Progenitor cell of endocrine pancreas (in vitro differentiated cells): ENCODE results near the gene RABGAP1L. TPM values are rescaled to one million over a fixed set of nuclear protein-coding genes. Genes with fewer than 3 reads are reported as not detected.
"Not testable (repeated sequence)": the region's sequence is repeated elsewhere in the genome, so short reads cannot be mapped to it uniquely, and the experiment has no call there.

Experiments
- DNase-seq: peaks from one replicate; pipeline ENCODE4 v3.0.0; 2021; ENCODE audit warnings: low spot score; ENCODE audit not compliant: unreplicated experiment
- H3K27ac Mint-ChIP-seq: 2 replicates; pipeline ENCODE4 v1.8.0; 2021; ENCODE audit warnings: mild to moderate bottlenecking, moderate library complexity, mixed read lengths
- H3K27me3 Mint-ChIP-seq: 2 replicates; pipeline ENCODE4 v1.8.0; 2021; ENCODE audit warnings: mixed read lengths
- H3K36me3 Mint-ChIP-seq: 2 replicates; pipeline ENCODE4 v1.8.0; 2022; ENCODE audit warnings: mixed read lengths; ENCODE audit not compliant: insufficient read depth
- H3K4me1 Mint-ChIP-seq: 2 replicates; pipeline ENCODE4 v1.8.0; 2021; ENCODE audit warnings: low read depth, mixed read lengths
- H3K4me3 Mint-ChIP-seq: 2 replicates; pipeline ENCODE4 v1.8.0; 2021; ENCODE audit warnings: low read depth, mild to moderate bottlenecking, moderate library complexity, mixed read lengths
- H3K9me3 Mint-ChIP-seq: 2 replicates; pipeline ENCODE4 v1.8.0; 2021; ENCODE audit warnings: low read depth, mixed read lengths
- CTCF ChIP-seq: fragments of 200-600 bp; sonication (generic); IDR thresholded peaks from one replicate; pipeline ENCODE4 v1.5.0; 2021; ENCODE audit warnings: antibody characterized with exemption, mild to moderate bottlenecking; ENCODE audit not compliant: unreplicated experiment
- total RNA-seq: library from RNA; stranded (reverse); gene quantifications from 2 replicates; pipeline ENCODE4 v1.2.1, GENCODE V29; 2021

The RABGAP1L gene
- total RNA-seq, 1 donor from 2014 or later: 55.2 TPM

- no peaks in the 10 kb centered on the region for H3K27me3 Mint-ChIP-seq
- no peak overlapping the region for H3K4me3 Mint-ChIP-seq
- no peak for TF ChIP-seq CTCF
- H3K27ac Mint-ChIP-seq: no peak overlapping the region
- peaks cover 5% of the 10 kb centered on the region for H3K9me3 Mint-ChIP-seq
- peaks cover 10% of the 10 kb centered on the region for H3K4me1 Mint-ChIP-seq
- no peak for DNase-seq
- no peaks in the 10 kb centered on the region for H3K36me3 Mint-ChIP-seq
Measured at GRCh38 chr1:174568551-174568950, 409.2 kb downstream of the RABGAP1L start.

- H3K27ac Mint-ChIP-seq: no peak overlapping the region
- DNase-seq: no peak
- H3K36me3 Mint-ChIP-seq: no peaks in the 10 kb centered on the region
- TF ChIP-seq CTCF: no peak
- peaks cover 8% of the 10 kb centered on the region for H3K9me3 Mint-ChIP-seq
- H3K4me3 Mint-ChIP-seq: no peak overlapping the region
- peaks cover 8% of the 10 kb centered on the region for H3K4me1 Mint-ChIP-seq
- H3K27me3 Mint-ChIP-seq: no peaks in the 10 kb centered on the region
Measured at GRCh38 chr1:174569240-174569639, 409.9 kb downstream of the RABGAP1L start.

- Mint-ChIP-seq H3K4me1 (no peaks in the 10 kb centered on the region), H3K9me3 (peaks cover 23% of the 10 kb centered on the region), H3K36me3 (peaks cover 6% of the 10 kb centered on the region), H3K4me3 (no peak overlapping the region), H3K27me3 (no peaks in the 10 kb centered on the region), H3K27ac (no peak overlapping the region)
- DNase-seq: no peak
- no peak for TF ChIP-seq CTCF
Measured at GRCh38 chr1:174572771-174573170, 413.5 kb downstream of the RABGAP1L start.

DNA sequence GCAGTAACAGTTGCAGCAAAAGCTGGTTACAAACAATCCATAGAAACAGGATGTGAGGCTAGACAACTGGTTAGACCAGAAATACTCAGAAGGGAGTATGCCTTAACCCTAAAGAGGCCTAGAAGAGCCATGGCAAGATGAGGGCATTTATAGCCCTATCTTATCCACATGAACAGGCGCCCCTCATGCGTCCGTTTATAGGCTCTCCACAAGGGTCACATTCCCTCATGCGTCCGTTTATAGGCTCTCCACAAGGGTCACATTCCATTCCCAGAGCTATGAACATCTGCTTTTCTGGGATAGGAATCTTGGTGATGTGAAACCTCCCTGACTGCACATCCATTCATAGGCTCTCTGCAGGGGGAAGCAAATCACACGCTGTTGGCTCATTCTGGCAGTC, 416.8 kb downstream of the RABGAP1L start:
- not testable (repeated sequence) for DNase-seq, H3K36me3 Mint-ChIP-seq, H3K27ac Mint-ChIP-seq, H3K4me1 Mint-ChIP-seq, H3K4me3 Mint-ChIP-seq, H3K27me3 Mint-ChIP-seq
- peaks cover 28% of the 10 kb centered on the region for H3K9me3 Mint-ChIP-seq

- no peak for TF ChIP-seq CTCF
- no peak for DNase-seq
- no peaks in the 10 kb centered on the region for H3K4me1 Mint-ChIP-seq
- H3K4me3 Mint-ChIP-seq: no peak overlapping the region
- H3K9me3 Mint-ChIP-seq: peaks cover 28% of the 10 kb centered on the region
- no peaks in the 10 kb centered on the region for H3K27me3 Mint-ChIP-seq
- H3K36me3 Mint-ChIP-seq: peaks cover 8% of the 10 kb centered on the region
- no peak overlapping the region for H3K27ac Mint-ChIP-seq
Measured at GRCh38 chr1:174577681-174578080, 418.4 kb downstream of the RABGAP1L start.

DNA sequence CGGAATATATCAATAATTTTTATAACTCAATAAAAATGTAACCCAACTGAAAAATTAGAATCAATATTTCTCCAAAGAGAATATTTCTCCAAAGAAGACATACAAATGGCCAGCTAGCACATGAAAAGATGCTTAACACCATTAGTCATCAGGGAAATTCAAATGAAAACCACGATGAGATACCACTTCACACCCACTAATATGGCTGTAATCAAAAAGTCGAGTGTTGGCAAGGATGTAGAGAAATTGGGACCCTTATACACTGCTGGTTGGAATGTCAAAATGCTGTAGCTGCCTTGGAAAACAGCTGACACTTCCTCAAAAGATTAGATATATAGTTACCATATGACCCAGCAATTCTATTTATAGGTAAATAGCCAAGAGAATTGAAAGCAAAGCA, 421.5 kb downstream of the RABGAP1L start:
- peaks cover 5% of the 10 kb centered on the region for H3K36me3 Mint-ChIP-seq
- H3K9me3 Mint-ChIP-seq: peaks cover 16% of the 10 kb centered on the region
- H3K27ac Mint-ChIP-seq: no peak overlapping the region
- no peak for TF ChIP-seq CTCF
- H3K27me3 Mint-ChIP-seq: no peaks in the 10 kb centered on the region
- no peak for DNase-seq
- no peaks in the 10 kb centered on the region for H3K4me1 Mint-ChIP-seq
- no peak overlapping the region for H3K4me3 Mint-ChIP-seq
